Activated CD8-positive, alpha-beta memory T cell treated with anti-CD3 and anti-CD28 coated beads, Interleukin-2, amount 50 U/mL, for 4 hours (primary cell): ENCODE measurements around the gene PHACTR1.

Source experiments
- DNase-seq: peaks from one replicate; pipeline ENCODE4 v3.0.0-alpha.2; 2020

PHACTR1 gene

DNA sequence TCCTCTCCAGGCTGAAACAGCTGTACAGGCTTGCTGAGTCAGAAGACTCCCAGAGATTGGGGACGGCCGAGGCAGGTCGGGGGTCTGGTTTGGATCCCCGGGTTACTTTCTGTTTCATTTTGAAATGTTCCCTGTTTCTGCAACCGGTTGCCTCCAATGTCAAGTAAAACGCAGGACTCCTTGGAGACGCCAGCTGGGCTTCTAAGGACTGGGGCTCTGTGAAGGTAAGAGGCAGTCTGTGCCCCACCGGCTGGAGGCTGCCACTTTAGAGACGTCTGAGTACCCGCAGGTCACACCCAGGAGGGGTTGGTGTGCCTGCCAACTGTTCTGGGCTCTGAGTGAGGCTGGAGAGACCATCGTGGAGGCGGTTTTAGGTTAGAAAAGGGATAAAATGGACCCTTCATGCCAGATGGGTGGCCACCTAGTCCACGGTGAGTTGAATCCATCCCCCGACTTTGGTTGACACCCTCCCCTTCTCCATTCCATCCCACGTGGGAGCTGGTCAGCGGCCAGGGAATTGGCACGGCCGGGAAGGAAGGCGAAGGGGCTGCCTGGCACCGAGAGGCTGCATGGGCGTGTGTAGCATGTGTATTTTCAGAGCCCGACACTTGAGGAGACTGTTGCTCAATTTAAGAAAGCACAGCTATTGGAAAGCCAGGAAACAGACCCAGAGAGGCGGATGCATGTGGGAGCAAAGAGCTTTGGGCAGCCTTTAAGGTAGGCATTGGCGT lies 240.9 kb downstream of the PHACTR1 start:
- DNase-seq, result peak; percentile 19

DNA sequence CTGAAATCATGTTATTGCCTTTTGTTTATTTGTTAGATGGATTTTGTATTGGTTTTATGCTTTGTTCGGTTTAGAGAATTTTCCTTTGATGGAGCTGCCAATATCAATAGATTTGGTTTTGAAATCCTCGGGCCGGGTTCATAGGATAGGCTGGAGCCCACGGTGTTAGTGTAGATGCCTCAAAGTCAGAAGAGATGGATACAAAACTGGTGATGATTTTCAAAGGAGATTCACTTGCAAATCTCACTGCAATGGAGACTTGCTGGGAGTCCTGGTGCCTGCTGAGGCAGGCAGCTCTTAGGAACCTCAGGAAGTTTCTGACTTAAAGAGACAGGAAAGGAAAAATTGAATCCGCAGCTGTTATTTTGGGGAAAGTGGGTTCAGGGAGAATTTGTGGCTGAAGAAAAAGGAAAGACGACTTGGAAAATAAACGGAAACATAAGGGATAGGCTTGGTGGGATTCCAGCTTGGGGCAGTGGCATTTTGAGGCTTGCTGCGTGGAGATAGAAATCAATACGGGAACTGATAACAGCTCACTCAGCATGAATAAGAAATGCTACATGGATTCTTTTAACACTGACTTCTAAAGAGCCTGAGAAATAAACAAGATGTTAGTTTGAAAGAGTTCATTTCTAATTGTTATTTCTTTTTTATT lies 241.6 kb downstream of the PHACTR1 start:
- DNase-seq, result no peak

DNA sequence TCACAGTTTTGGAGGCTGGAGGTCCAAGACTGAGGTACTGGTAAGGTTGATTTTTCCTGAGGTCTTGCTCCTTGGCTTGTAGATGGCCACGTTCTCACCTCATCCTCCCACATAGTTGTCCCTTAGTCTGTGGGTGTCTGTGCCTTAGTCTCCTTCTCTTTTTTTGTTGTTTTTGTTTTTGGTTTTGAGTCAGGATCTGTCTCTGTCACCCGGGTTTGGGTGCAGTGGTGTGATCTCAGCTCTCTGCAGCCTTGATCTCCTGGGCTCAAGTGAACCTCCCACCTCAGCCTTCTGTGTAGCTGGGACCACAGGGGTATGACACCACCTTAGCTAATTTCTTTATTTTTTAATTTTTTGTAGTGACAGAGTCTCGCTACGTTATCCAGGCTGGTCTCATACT lies 245.2 kb downstream of the PHACTR1 start:
- DNase-seq, result no peak

- no peak for DNase-seq
Measured at GRCh38 chr6:12962529-12962928, 246.0 kb downstream of the PHACTR1 start.

GRCh38 chr6:12962987-12963386 lies 246.4 kb downstream of the PHACTR1 start:
- no peak for DNase-seq

DNA sequence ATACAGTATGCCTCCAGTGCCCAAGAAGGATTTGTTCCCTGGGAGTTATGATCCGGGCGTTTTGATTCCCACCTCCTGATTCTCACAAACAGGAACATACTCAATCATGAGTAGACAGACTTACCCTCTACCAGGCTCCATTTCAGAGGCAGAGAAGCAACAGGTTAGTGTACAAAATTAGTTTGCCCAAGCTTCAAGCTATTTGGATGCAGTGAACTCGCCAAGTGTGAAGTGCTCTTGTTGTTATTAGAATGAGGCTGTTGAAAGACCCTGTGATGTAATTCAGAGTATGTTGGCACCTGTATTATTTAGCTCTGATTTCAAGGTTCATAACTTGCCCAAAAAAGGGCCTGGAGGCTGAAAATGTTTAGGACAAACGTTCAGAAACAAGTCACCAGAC lies 247.0 kb downstream of the PHACTR1 start:
- no peak for DNase-seq

GRCh38 chr6:12967686-12968085 lies 251.1 kb downstream of the PHACTR1 start:
- no peak for DNase-seq

DNA sequence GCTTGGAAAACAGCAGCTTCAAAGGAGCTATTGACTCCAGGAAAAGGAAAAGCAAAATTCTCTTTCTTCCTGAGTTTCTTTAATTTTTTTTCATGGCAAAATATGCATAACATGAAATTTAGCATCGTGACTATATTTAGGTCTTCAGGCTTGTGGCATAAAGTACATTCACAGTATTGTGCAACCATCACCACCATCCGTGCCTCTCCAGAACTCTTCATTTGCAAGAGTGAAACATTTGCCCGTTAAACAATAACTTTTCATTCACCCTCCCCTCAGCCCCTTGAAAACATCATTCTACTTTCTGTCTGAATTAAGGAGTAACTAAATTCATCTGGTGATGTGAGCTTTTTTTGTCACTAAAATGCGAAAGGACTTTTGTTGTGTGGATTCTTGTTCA lies 251.7 kb downstream of the PHACTR1 start:
- no peak for DNase-seq

- DNase-seq, result no peak
Measured at GRCh38 chr6:12968839-12969558, 252.4 kb downstream of the PHACTR1 start.

- DNase-seq, result no peak
Measured at GRCh38 chr6:12969966-12970365, 253.4 kb downstream of the PHACTR1 start.

DNA sequence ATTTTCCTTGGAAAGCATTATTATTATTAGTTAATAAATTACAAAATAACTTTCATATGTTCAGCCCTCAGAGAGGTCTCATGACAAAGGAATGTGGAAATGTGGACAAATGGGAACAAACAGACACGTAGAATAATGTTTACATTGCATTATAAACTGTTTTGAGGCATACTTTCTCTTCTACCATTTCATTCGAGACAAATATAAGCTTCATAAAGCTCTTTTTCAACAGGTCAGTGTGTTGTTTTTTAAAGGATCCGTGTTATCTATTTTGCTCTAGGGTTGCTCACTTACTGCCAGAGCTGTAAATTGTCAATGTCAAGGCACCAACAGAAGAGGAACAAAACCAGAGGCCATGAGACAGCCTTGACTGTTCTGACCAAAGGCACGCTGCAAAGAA lies 256.8 kb downstream of the PHACTR1 start:
- no peak for DNase-seq

DNA sequence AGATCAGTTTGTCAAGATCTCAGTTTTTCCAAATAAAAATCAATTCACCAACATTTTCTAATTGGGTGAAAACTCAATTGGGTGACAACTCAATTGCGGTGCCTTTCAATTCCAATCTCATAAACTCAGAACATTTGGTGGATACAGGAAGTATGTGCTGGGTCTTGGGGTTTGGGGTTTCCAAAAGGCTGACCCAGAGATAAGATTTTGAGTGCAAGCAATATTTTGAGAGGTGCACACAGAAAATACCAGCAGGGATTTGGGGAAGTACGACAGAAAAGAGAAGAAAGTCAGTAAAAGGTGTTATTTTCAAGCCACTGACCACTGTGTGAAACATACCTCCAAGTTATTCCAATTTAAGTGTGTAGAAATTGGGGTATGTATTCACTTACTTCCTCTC lies 258.0 kb downstream of the PHACTR1 start:
- DNase-seq, result no peak

DNA sequence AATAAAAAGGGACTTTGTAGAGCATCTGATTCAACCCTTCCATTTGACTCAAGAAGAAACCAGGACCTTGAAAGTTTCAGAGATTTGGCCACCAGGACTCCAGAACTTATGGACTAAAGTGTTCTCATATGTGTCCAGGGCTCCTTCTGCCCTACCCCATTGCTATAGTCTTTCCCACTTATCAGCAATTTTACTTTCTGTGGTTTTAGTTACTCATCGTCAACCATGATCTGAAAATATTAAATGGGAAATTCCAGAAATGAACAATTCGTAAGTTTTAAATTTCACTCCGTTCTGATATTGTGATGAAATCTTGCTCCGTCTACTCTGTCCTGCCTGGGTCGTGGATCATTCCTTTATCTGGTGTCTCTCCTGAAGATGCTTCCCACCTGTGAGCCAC lies 259.8 kb downstream of the PHACTR1 start:
- DNase-seq, result no peak

GRCh38 chr6:12977206-12977605 lies 260.6 kb downstream of the PHACTR1 start:
- DNase-seq, result no peak

DNA sequence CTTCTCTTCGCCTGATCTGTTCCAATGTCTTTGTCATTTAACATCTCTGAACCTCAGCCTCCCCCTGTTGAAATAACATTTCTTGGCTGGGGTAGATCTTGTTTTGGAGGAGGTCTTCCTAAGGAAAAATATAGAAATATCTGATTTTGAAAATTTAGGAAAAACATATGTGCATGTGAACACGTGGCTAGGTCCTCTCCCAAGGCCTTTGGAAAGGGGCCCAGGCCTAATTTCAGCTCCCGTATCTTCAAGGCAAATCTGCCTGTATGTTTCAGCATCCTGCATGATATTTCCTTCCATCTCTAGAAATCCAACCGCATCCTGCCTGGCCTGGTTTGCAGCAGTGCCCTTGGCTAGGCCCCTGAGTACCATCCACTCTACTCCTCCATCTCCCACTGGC lies 261.2 kb downstream of the PHACTR1 start:
- no peak for DNase-seq

GRCh38 chr6:12980741-12981140 lies 264.2 kb downstream of the PHACTR1 start:
- DNase-seq, result no peak

DNA sequence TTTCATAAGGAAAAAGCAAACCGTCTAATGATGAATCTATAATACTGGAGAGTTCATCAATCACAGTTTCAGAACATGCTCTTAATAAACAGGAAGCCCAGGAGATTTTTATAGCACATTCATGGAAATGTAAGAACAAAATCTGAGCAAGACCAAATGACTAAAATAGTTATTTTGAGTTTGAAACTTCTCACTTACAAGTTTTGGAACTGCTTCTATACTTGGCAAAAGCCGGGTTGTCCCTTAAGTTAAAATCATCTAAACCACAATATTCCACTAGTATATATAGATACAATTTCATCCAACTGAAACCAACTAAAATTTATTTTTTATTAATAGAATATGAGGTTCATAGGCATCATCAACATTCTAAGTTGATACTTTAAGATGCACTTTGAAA lies 268.2 kb downstream of the PHACTR1 start:
- no peak for DNase-seq

DNA sequence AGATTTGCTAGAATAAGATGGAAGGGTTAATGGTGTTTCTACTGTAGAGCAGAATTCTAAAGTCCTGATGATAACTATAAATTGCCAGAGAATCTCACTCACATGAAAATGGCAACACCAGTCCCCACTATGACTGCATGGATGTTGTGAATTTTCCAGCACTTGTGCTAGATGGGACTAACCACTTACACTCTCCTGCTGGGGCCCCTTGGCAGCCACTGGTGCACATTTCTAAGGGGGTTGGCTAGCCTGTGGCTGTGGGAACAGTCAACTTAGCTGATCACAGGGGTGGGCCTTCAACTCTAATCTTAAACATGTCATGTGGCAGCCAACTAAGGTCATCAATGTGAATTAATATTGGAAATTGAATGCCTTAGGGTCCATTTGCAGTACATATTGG lies 271.2 kb downstream of the PHACTR1 start:
- DNase-seq, result no peak

DNA sequence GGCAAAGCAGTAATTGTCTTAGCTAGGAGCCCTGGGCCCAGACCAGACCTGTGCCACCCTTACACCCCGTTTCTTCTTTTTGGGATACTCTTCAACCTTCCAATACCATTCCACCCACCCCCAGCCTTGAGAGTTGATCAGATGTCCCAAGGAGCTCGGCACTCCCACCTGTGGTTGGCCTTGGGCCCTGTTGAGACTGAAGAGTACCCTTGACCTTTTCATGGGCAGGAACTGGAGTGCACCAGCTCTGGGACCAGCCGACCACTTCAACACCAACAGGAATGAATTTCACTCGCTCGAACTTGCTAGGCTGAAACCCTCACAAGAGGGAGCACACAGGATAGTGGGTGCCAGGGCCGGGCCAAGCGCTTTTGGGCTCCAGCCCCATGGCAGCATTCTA lies 273.6 kb downstream of the PHACTR1 start:
- DNase-seq, result no peak

DNA sequence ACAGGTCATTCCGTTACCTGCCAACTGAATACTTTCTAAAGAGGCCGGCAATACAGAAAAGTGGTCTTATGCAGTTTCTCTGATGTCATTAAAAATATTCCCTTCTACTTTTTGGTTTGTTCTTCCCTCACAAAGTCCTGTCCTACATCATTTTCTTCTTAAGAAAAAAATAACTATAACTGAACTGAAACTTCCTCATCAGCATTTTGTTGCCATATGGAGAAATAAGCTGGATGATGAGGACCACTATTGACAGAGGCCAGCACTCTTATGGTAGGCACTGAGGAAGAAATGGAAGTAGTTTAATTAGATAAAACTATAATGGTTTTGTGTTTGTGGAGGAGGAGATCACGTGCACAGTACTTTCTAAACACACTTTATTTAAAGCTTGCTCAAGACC lies 274.9 kb downstream of the PHACTR1 start:
- DNase-seq, result no peak

DNA sequence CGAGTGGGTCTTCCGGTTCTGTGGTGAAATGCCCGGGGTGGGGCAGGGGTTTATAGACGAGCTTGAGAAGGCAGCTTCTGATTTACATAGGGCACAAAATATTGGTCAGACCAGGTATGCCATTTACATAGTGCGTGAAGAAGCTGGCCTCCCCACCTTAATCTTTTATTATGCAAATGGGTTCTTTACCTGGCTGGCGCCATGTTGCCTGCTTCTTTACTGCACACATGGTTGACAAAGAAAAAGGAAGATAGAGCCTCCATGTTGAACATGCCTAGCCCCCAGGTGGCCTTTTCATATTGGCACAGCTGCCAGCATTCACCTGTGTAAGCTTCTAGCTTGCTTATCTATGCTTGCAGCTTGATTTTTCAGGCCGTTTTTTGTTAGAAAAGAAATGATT lies 276.2 kb downstream of the PHACTR1 start:
- DNase-seq, result no peak

DNA sequence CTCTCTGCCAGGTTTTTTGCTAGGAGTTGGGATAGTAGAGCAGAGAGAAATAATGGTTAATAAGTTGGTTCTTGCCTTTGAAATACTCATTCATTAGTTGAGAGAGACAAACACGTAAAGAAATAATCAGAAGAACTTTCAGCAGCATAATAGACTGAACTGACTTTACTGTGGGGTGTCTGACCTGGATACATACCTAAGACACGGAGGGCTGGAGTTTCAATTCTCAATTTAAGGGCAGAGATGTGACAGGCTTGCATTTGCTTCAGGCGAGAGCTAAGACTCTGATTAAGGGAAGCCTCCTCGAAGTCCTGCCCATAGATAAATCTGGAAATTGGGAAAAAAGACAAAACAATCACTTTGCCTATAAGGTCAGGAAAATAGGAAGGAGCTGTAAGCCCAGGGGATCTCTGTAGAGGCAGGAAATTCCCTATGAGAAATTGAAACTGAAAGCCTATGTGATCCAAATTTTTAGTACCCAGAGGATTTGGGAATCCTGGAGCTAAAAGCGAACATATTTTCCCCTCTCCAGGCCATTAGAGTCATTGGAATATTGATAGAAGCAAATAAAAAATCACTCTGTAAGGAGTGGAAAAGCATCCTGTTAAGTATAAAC lies 276.8 kb downstream of the PHACTR1 start:
- DNase-seq, result no peak

- DNase-seq, result no peak
Measured at GRCh38 chr6:12995419-12995818, 278.9 kb downstream of the PHACTR1 start.

DNA sequence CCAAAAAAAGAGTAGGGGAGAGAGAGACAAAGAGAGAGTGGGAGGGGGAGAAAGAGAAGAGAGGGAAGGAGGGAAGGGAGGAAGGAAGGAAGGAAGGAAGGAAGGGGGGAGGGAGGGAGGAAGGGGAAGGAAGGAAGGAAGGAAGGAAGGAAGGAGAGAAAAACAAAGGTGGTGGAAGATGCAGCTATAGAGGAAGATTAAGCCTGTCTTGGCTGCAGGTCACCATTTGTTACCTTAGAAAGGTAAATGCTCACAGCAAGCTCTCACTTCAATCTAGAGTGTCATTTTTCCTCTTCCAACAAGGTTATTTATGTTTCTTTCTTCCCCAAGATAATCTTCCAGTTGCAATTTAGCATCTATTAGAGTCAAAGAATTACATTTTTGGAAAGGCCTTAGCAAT lies 284.0 kb downstream of the PHACTR1 start:
- DNase-seq, result no peak
